Progenitor cell of endocrine pancreas (in vitro differentiated cells): ENCODE results near the gene FAM163A. TPM values are rescaled to one million over a fixed set of nuclear protein-coding genes. Genes with fewer than 3 reads are reported as not detected.

Source experiments
- DNase-seq: peaks from one replicate; pipeline ENCODE4 v3.0.0; 2021; ENCODE audit warnings: low spot score; ENCODE audit not compliant: unreplicated experiment
- H3K27ac Mint-ChIP-seq: 2 replicates; pipeline ENCODE4 v1.8.0; 2021; ENCODE audit warnings: mild to moderate bottlenecking, moderate library complexity, mixed read lengths
- H3K27me3 Mint-ChIP-seq: 2 replicates; pipeline ENCODE4 v1.8.0; 2021; ENCODE audit warnings: mixed read lengths
- H3K36me3 Mint-ChIP-seq: 2 replicates; pipeline ENCODE4 v1.8.0; 2022; ENCODE audit warnings: mixed read lengths; ENCODE audit not compliant: insufficient read depth
- H3K4me1 Mint-ChIP-seq: 2 replicates; pipeline ENCODE4 v1.8.0; 2021; ENCODE audit warnings: low read depth, mixed read lengths
- H3K4me3 Mint-ChIP-seq: 2 replicates; pipeline ENCODE4 v1.8.0; 2021; ENCODE audit warnings: low read depth, mild to moderate bottlenecking, moderate library complexity, mixed read lengths
- H3K9me3 Mint-ChIP-seq: 2 replicates; pipeline ENCODE4 v1.8.0; 2021; ENCODE audit warnings: low read depth, mixed read lengths
- CTCF ChIP-seq: fragments of 200-600 bp; sonication (generic); IDR thresholded peaks from one replicate; pipeline ENCODE4 v1.5.0; 2021; ENCODE audit warnings: antibody characterized with exemption, mild to moderate bottlenecking; ENCODE audit not compliant: unreplicated experiment
- total RNA-seq: library from RNA; stranded (reverse); gene quantifications from 2 replicates; pipeline ENCODE4 v1.2.1, GENCODE V29; 2021

Gene FAM163A
- total RNA-seq, 1 donor from 2014 or later, result 1.1 TPM

- no peak for TF ChIP-seq CTCF
- Mint-ChIP-seq H3K9me3 (no peaks in the 10 kb centered on the region), H3K27ac (no peak overlapping the region), H3K36me3 (no peaks in the 10 kb centered on the region), H3K4me1 (peaks cover 6% of the 10 kb centered on the region), H3K4me3 (no peak overlapping the region), H3K27me3 (peaks cover 81% of the 10 kb centered on the region)
- no peak for DNase-seq
Observed at GRCh38 chr1:179744401-179745130, 1.5 kb downstream of the FAM163A start.

GRCh38 chr1:179745131-179745611 lies 2.1 kb downstream of the FAM163A start:
- Mint-ChIP-seq H3K4me3 (no peak overlapping the region), H3K9me3 (no peaks in the 10 kb centered on the region), H3K27me3 (peaks cover 78% of the 10 kb centered on the region), H3K36me3 (no peaks in the 10 kb centered on the region), H3K4me1 (peaks cover 6% of the 10 kb centered on the region), H3K27ac (no peak overlapping the region)
- no peak for DNase-seq
- no peak for TF ChIP-seq CTCF

- peaks cover 6% of the 10 kb centered on the region for H3K4me1 Mint-ChIP-seq
- peaks cover 78% of the 10 kb centered on the region for H3K27me3 Mint-ChIP-seq
- DNase-seq, result no peak
- no peaks in the 10 kb centered on the region for H3K36me3 Mint-ChIP-seq
- peaks cover 2% of the 10 kb centered on the region for H3K9me3 Mint-ChIP-seq
- TF ChIP-seq CTCF, result no peak
- no peak overlapping the region for H3K4me3 Mint-ChIP-seq
- no peak overlapping the region for H3K27ac Mint-ChIP-seq
Observed at GRCh38 chr1:179745743-179746142, 2.7 kb downstream of the FAM163A start.

- Mint-ChIP-seq H3K4me1 (peaks cover 4% of the 10 kb centered on the region), H3K36me3 (no peaks in the 10 kb centered on the region), H3K27me3 (peaks cover 68% of the 10 kb centered on the region), H3K4me3 (no peak overlapping the region), H3K9me3 (peaks cover 10% of the 10 kb centered on the region), H3K27ac (no peak overlapping the region)
- no peak for DNase-seq
- no peak for TF ChIP-seq CTCF
Observed at GRCh38 chr1:179747611-179748010, 4.5 kb downstream of the FAM163A start.

GRCh38 chr1:179748772-179749171 lies 5.7 kb downstream of the FAM163A start:
- no peaks in the 10 kb centered on the region for H3K36me3 Mint-ChIP-seq
- peaks cover 10% of the 10 kb centered on the region for H3K9me3 Mint-ChIP-seq
- H3K4me3 Mint-ChIP-seq, result no peak overlapping the region
- peaks cover 67% of the 10 kb centered on the region for H3K27me3 Mint-ChIP-seq
- no peak overlapping the region for H3K27ac Mint-ChIP-seq
- no peak for DNase-seq
- no peak for TF ChIP-seq CTCF
- peaks cover 3% of the 10 kb centered on the region for H3K4me1 Mint-ChIP-seq
